Activated CD8-positive, alpha-beta memory T cell treated with anti-CD3 and anti-CD28 coated beads for 36 hours (primary cell): ENCODE results near the gene KCNT1. TPM values are rescaled to one million over a fixed set of nuclear protein-coding genes. Genes with fewer than 3 reads are reported as not detected.

Source experiments
- CTCF ChIA-PET: fragments of 350-600 bp; sonication (Branson Sonifier 250); formaldehyde crosslinking; loops from one replicate; lab custom pipeline; 2021; ENCODE audit warnings: antibody characterized with exemption; lab: Charles Lee
- POLR2A ChIA-PET: fragments of 350-600 bp; sonication (Branson Sonifier 250); formaldehyde crosslinking; loops from one replicate; lab custom pipeline; 2021; ENCODE audit warnings: antibody characterized with exemption; lab: Charles Lee
- total RNA-seq, 2 experiments: library from RNA; stranded (reverse); gene quantifications; one replicate each; pipeline ENCODE4 v1.2.3, GENCODE V29; 2021

The KCNT1 gene
- total RNA-seq, 2 experiments from 2014 or later, result not detected

GRCh38 chr9:135695036-135695435, 6.9 kb upstream of the KCNT1 start:
- CTCF ChIA-PET, result no interaction called here
- POLR2A ChIA-PET, result interaction anchor here (0.6 kb wide), 1 partner anchor 137 kb away, joined by 3 read pairs; no protein-coding TSS in a partner anchor

- ChIA-PET CTCF (no interaction called here), POLR2A (no interaction called here)
Measured at GRCh38 chr9:135695642-135696041, 6.3 kb upstream of the KCNT1 start.

GRCh38 chr9:135696446-135696845, 5.5 kb upstream of the KCNT1 start:
- ChIA-PET POLR2A (no interaction called here), CTCF (no interaction called here)

- ChIA-PET POLR2A (no interaction called here), CTCF (no interaction called here)
Measured at GRCh38 chr9:135697226-135697625, 4.8 kb upstream of the KCNT1 start.

GRCh38 chr9:135698236-135698635, 3.7 kb upstream of the KCNT1 start:
- ChIA-PET CTCF (no interaction called here), POLR2A (no interaction called here)

GRCh38 chr9:135698767-135699166, 3.2 kb upstream of the KCNT1 start:
- CTCF ChIA-PET, result no interaction called here
- POLR2A ChIA-PET, result no interaction called here

GRCh38 chr9:135699440-135699839, 2.5 kb upstream of the KCNT1 start, which contains the start of gene SOHLH1:
Gene SOHLH1 (minus strand): TSS chr9:135699481. CDS start chr9:135699467, 14 bp downstream.
- CTCF ChIA-PET, result no interaction called here
- POLR2A ChIA-PET, result no interaction called here

GRCh38 chr9:135700525-135700924, 1.5 kb upstream of the KCNT1 start:
- CTCF ChIA-PET, result no interaction called here
- POLR2A ChIA-PET, result no interaction called here

- CTCF ChIA-PET, result interaction anchor here (1.0 kb wide), 1 partner anchor 12 kb away, joined by 3 read pairs; no protein-coding TSS in a partner anchor
- POLR2A ChIA-PET, result no interaction called here
Measured at GRCh38 chr9:135701067-135701958, 672 bp upstream of the KCNT1 start.

GRCh38 chr9:135703726-135704125, 1.7 kb downstream of the KCNT1 start:
- POLR2A ChIA-PET, result no interaction called here
- CTCF ChIA-PET, result no interaction called here

GRCh38 chr9:135704483-135704882, 2.5 kb downstream of the KCNT1 start:
- CTCF ChIA-PET, result no interaction called here
- POLR2A ChIA-PET, result no interaction called here

- POLR2A ChIA-PET, result no interaction called here
- CTCF ChIA-PET, result interaction anchor here (0.6 kb wide), 1 partner anchor 176 kb away, joined by 3 read pairs; no protein-coding TSS in a partner anchor
Measured at GRCh38 chr9:135705376-135705775, 3.4 kb downstream of the KCNT1 start.

- ChIA-PET CTCF (interaction anchor here (0.6 kb wide), 1 partner anchor 175 kb away, joined by 3 read pairs; no protein-coding TSS in a partner anchor), POLR2A (no interaction called here)
Measured at GRCh38 chr9:135706288-135706687, 4.3 kb downstream of the KCNT1 start.

- CTCF ChIA-PET, result no interaction called here
- POLR2A ChIA-PET, result no interaction called here
Measured at GRCh38 chr9:135707252-135708138, 5.5 kb downstream of the KCNT1 start.

- CTCF ChIA-PET, result no interaction called here
- POLR2A ChIA-PET, result no interaction called here
Measured at GRCh38 chr9:135708164-135708563, 6.2 kb downstream of the KCNT1 start.

- POLR2A ChIA-PET, result no interaction called here
- CTCF ChIA-PET, result no interaction called here
Measured at GRCh38 chr9:135711391-135711790, 9.4 kb downstream of the KCNT1 start.

GRCh38 chr9:135711881-135712280, 9.9 kb downstream of the KCNT1 start:
- ChIA-PET CTCF (no interaction called here), POLR2A (no interaction called here)

GRCh38 chr9:135712613-135713295, 10.8 kb downstream of the KCNT1 start:
- ChIA-PET CTCF (interaction anchor here (0.9 kb wide), 1 partner anchor 11 kb away, joined by 3 read pairs; the partner anchor contains the start of gene KCNT1), POLR2A (no interaction called here)
